Measurements from ENCODE around the gene RND3. TPM values are rescaled to one million over a fixed set of nuclear protein-coding genes. Genes with fewer than 3 reads are reported as not detected.
A peak's percentile ranks its signal among the peaks of the same experiment; 100 is the strongest.

RND3 gene
- total and polyA plus RNA-seq, 8 donors = 28.3 to 134 (median 107) TPM

DNA sequence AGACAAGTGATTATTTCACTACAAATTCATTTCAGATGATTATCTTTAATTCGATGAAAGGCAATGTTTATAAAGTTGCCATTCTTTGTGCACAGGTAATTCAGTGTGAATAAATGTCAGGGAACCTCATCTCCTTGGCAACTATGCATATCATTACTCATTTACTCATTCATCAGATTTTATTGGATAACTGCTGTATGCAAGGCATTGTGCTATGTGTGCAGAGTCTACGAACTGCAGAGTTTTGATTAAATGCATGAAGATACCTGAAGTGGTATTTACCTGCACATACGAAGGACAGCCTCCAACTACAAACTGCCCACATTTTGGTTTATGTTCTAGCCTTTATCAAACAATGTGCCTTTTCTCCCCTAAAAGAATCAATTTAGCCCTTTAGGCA, 3.5 kb downstream of the RND3 start:
- H3K27ac ChIP-seq = no peak overlapping the region
- intact Hi-C loops (cut with DNase I) = loop anchor here in 1 of 2 donors (10.0 kb wide), 1 partner anchor 889 kb away; no protein-coding TSS in a partner anchor
- peak overlapping the region in 1 of 2 donors; percentile 57 for H3K4me3 ChIP-seq
- H3K4me1 ChIP-seq = peaks cover 0 to 4% of the 10 kb centered on the region in 2 donors
- no peaks in the 10 kb centered on the region for H3K36me3 ChIP-seq
- DNase-seq (no peak), ATAC-seq (no peak)
- no peaks in the 10 kb centered on the region for H3K9me3 ChIP-seq
- peaks cover 0 to 55% of the 10 kb centered on the region in 2 donors for H3K27me3 ChIP-seq
- TF ChIP-seq, protein P1, sequence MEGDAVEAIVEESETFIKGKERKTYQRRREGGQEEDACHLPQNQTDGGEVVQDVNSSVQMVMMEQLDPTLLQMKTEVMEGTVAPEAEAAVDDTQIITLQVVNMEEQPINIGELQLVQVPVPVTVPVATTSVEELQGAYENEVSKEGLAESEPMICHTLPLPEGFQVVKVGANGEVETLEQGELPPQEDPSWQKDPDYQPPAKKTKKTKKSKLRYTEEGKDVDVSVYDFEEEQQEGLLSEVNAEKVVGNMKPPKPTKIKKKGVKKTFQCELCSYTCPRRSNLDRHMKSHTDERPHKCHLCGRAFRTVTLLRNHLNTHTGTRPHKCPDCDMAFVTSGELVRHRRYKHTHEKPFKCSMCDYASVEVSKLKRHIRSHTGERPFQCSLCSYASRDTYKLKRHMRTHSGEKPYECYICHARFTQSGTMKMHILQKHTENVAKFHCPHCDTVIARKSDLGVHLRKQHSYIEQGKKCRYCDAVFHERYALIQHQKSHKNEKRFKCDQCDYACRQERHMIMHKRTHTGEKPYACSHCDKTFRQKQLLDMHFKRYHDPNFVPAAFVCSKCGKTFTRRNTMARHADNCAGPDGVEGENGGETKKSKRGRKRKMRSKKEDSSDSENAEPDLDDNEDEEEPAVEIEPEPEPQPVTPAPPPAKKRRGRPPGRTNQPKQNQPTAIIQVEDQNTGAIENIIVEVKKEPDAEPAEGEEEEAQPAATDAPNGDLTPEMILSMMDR (IDR thresholded peaks at IDR 0.05) = no peak

- Histone ChIP-seq H3K27ac (no peak overlapping the region), H3K4me3 (no peak overlapping the region), H3K9me3 (no peaks in the 10 kb centered on the region), H3K4me1 (peaks cover 0 to 4% of the 10 kb centered on the region in 2 donors), H3K36me3 (no peaks in the 10 kb centered on the region), H3K27me3 (peaks cover 0 to 50% of the 10 kb centered on the region in 2 donors)
- DNase-seq (no peak), ATAC-seq (no peak)
- TF ChIP-seq, protein P1 (IDR thresholded peaks at IDR 0.05) = no peak
- intact Hi-C loops (cut with DNase I) = loop anchor here in 1 of 2 donors (10.0 kb wide), 1 partner anchor 889 kb away; no protein-coding TSS in a partner anchor
These were observed 3.9 kb downstream of the RND3 start for GRCh38 chr2:150483532-150483931.

DNA sequence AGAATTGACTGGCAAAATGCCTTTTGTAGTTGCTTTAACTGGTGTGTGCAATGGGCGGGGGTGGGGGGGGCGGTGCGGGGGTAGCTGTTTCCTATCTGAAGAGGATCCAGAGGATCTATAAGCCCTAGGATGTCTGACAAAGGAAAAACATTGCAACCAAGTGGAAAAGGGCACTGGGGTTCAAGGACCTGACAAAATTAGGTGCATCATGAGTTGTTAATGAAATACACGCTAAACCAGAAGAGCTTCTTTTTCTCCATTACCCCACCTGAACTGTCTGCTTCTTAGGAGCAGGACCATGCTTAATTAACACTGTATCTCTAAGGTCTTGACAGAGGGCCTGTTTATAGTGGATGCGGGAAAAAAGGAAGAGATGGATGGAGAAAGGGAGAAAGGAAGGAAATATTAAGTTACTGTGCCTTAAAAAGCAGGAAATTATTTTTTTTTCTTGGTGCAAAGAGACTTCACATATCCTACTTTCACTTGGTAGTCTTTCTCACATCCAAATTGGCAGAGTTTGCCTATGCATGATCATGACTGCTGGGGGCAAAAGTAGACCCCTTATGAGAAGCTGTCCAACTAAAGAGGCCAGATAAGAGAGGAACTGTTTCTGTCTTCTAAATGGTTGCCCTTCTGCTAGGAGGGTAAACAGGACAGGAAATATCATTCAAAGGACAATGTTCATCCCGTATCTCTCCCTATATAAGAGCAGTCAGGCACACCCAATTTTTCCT, 4.6 kb downstream of the RND3 start:
- ATAC-seq (no peak), DNase-seq (no peak)
- H3K4me1 ChIP-seq = peaks cover 0 to 4% of the 10 kb centered on the region in 2 donors
- H3K27ac ChIP-seq = no peak overlapping the region
- TF ChIP-seq, protein P1 (IDR thresholded peaks at IDR 0.05) = no peak
- no peak overlapping the region for H3K4me3 ChIP-seq
- H3K36me3 ChIP-seq = no peaks in the 10 kb centered on the region
- H3K27me3 ChIP-seq = peaks cover 0 to 43% of the 10 kb centered on the region in 2 donors
- H3K9me3 ChIP-seq = no peaks in the 10 kb centered on the region
- intact Hi-C loops (cut with DNase I) = loop anchor here in 1 of 2 donors (10.0 kb wide), 1 partner anchor 888 kb away; no protein-coding TSS in a partner anchor

DNA sequence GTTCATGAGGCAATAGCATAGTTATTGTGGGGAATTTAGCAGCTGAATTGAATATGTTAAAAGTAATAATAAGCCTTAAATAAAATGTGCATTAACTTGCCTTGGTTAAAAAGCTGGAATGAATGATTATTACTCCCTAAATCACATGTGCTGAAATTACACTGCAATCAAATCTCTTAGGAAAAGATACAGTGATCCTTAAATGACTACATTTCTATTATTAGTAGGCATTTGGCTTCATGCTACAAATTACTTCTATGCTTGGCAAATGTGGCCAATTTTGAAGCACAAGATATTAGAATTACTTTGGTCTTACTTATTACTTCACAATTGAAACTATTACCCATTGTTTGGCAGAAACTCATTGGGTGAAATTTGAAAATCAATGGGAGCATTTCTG, 5.4 kb downstream of the RND3 start:
- no peak for ATAC-seq
- no peaks in the 10 kb centered on the region for H3K36me3 ChIP-seq
- no peak overlapping the region for H3K27ac ChIP-seq
- H3K4me1 ChIP-seq = peaks cover 0 to 4% of the 10 kb centered on the region in 2 donors
- H3K4me3 ChIP-seq = no peak overlapping the region
- TF ChIP-seq, protein P1 (IDR thresholded peaks at IDR 0.05) = no peak
- peaks cover 0 to 36% of the 10 kb centered on the region in 2 donors for H3K27me3 ChIP-seq
- H3K9me3 ChIP-seq = no peaks in the 10 kb centered on the region
- DNase-seq = no peak
- intact Hi-C loops (cut with DNase I) = loop anchor here in 1 of 2 donors (10.0 kb wide), 1 partner anchor 887 kb away; no protein-coding TSS in a partner anchor

Measured in left lung (tissue), 10 donors.